ENCODE measurements around the gene ODAD3. TPM values are rescaled to one million over a fixed set of nuclear protein-coding genes. Genes with fewer than 3 reads are reported as not detected.
"Not testable (repeated sequence)": the region's sequence is repeated elsewhere in the genome, so short reads cannot be mapped to it uniquely, and the experiment has no call there.

Gene ODAD3
- total RNA-seq, 1 experiment from 2014 or later: 1.9 TPM

- Histone ChIP-seq H3K9me3 (ENCODE audit: control insufficient read depth, insufficient read depth, low read depth, low read length) (no peaks in the 10 kb centered on the region), H3K27me3 (ENCODE audit: control insufficient read depth, insufficient read depth, low read length) (no peaks in the 10 kb centered on the region), H3K4me1 (ENCODE audit: control insufficient read depth, insufficient read depth, low read length) (peaks cover 33% of the 10 kb centered on the region), H3K36me3 (ENCODE audit: control insufficient read depth, insufficient read depth, low read length) (no peaks in the 10 kb centered on the region; the same call in 1 of the 2 replicates), H3K27ac (ENCODE audit: low read length) (peak overlapping the region; percentile 91), H3K4me3 (ENCODE audit: low read depth in 2 of 2, low read length in 2 of 2) (peak overlapping the region; percentile 62 to 75)
- intact Hi-C loops (cut with micrococcal nuclease; ENCODE audit: unreplicated experiment) (loop anchor here (2.0 kb wide), 1 partner anchor 67 kb away; no protein-coding TSS in a partner anchor), in situ Hi-C loops (cut with HindIII; ENCODE audit: low pct_unique_long_range_greater_than_20kb, low sequenced_read_pairs) (no loop called here)
- DNase-seq (ENCODE audit: low read depth, low spot score) (no peak), ATAC-seq (no peak)
- POLR2A ChIA-PET: no interaction called here
- CTCF ChIA-PET: interaction anchor here (0.6 kb wide), 1 partner anchor 36 kb away, joined by 4 read pairs; no protein-coding TSS in a partner anchor
- BruUV-seq (replicated peaks): TSS peak; percentile 90
- no peak for TF ChIP-seq REST (IDR thresholded peaks at IDR 0.05; ENCODE audit: insufficient read depth in 1 of 2, low read depth in 2 of 2, low read length in 1 of 2)
- TF ChIP-seq POLR2AphosphoS5 (IDR thresholded peaks at IDR 0.05; ENCODE audit: low read depth, low read length): no peak
- no peak for TF ChIP-seq TCF7L2 (IDR thresholded peaks at IDR 0.05; ENCODE audit: low read depth, low read length)
- no peak for TF ChIP-seq CTCF (IDR thresholded peaks at IDR 0.05)
- no peak for TF ChIP-seq SIN3A (IDR thresholded peaks at IDR 0.05; ENCODE audit: borderline replicate concordance, insufficient read depth, low read depth, low read length)
Measured at GRCh38 chr19:11379857-11380350, 55.0 kb downstream of the ODAD3 start.

DNA sequence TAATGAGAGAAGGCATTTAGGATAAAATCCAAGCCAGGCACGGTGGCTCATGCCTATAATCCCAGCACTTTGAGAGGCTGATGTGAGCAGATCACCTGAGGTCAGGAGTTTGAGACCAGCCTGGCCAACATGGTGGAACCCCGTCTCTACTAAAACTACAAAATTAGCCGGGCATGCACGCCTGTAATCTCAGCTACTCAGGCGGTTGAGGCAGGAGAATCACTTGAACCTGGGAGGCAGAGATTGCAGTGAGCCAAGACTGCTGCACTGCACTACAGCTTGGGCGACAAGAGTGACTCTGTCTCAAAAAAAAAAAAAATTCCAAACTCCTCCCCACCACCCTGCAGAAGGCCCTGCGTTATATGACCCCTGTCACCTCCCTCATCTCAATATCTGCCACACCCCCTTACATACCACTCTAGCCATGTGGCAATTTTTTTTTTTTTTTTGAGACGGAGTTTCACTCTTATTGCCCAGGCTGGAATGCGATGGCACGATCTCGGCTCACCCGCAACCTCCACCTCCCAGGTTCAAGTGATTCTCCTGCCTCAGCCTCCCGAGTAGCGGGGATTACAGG, 55.6 kb downstream of the ODAD3 start:
- H3K27me3 ChIP-seq (ENCODE audit: control insufficient read depth, insufficient read depth, low read length); CTCF ChIA-PET; ATAC-seq; intact Hi-C loops (cut with micrococcal nuclease; ENCODE audit: unreplicated experiment); POLR2A ChIA-PET; in situ Hi-C loops (cut with HindIII; ENCODE audit: low pct_unique_long_range_greater_than_20kb, low sequenced_read_pairs); DNase-seq (ENCODE audit: low read depth, low spot score); H3K9me3 ChIP-seq (ENCODE audit: control insufficient read depth, insufficient read depth, low read depth, low read length); BruUV-seq (replicated peaks); H3K36me3 ChIP-seq (ENCODE audit: control insufficient read depth, insufficient read depth, low read length); H3K4me3 ChIP-seq (ENCODE audit: low read depth in 2 of 2, low read length in 2 of 2): not testable (repeated sequence)
- Histone ChIP-seq H3K4me1 (ENCODE audit: control insufficient read depth, insufficient read depth, low read length) (peaks cover 33% of the 10 kb centered on the region), H3K27ac (ENCODE audit: low read length) (peak overlapping the region; percentile 11; the same call in 1 of the 2 replicates)
